H1 (cell line): ENCODE measurements around the gene KDELR1. TPM values are rescaled to one million over a fixed set of nuclear protein-coding genes. Genes with fewer than 3 reads are reported as not detected.
A peak's percentile ranks its signal among the peaks of the same experiment; 100 is the strongest.

Source experiments
- CREB1 ChIP-seq: IDR thresholded peaks from 2 replicates; pipeline ENCODE4 v1.6.1; 2012; ENCODE audit warnings: inconsistent platforms
- CTCF ChIP-seq, 3 experiments: IDR thresholded peaks; 1 replicate in 2 of 3; 2 replicates in 1 of 3; pipeline versions ENCODE4 v1.5.1 to v1.6.1; 2011; ENCODE audit warnings: low read length in 3 of 3, mild to moderate bottlenecking in 3 of 3, inconsistent platforms in 2 of 3, low read depth in 1 of 3, moderate library complexity in 1 of 3; ENCODE audit not compliant: insufficient read depth in 1 of 3; ENCODE audit errors: control extremely low read depth in 1 of 3
- E2F6 ChIP-seq: IDR thresholded peaks from 2 replicates; pipeline ENCODE4 v1.6.1; 2012; ENCODE audit warnings: inconsistent platforms
- EZH2 ChIP-seq: fragments of 200-600 bp; sonication (generic); IDR thresholded peaks from 2 replicates; pipeline ENCODE4 v1.7.1; 2012; ENCODE audit warnings: low read depth, mild to moderate bottlenecking, moderate library complexity, low read length, inconsistent platforms; ENCODE audit not compliant: severe bottlenecking
- GABPA ChIP-seq: IDR thresholded peaks from 2 replicates; pipeline ENCODE4 v1.6.1; 2011; ENCODE audit warnings: mild to moderate bottlenecking, low read length, moderate library complexity, borderline replicate concordance; ENCODE audit not compliant: insufficient read depth
- KDM4A ChIP-seq: IDR thresholded peaks from one replicate; pipeline ENCODE4 v1.7.1; 2012; ENCODE audit warnings: low read depth, mild to moderate bottlenecking, moderate library complexity, low read length, inconsistent platforms; ENCODE audit not compliant: severe bottlenecking
- MAFK ChIP-seq: IDR thresholded peaks from 2 replicates; pipeline ENCODE4 v1.6.1; 2012; ENCODE audit warnings: low read depth, mild to moderate bottlenecking, improper control_type of control experiment, low read length
- MAX ChIP-seq: IDR thresholded peaks from 2 replicates; pipeline ENCODE4 v1.6.1; 2012; ENCODE audit warnings: inconsistent platforms
- NANOG ChIP-seq: IDR thresholded peaks from 2 replicates; pipeline ENCODE4 v1.6.1; 2011; ENCODE audit warnings: low read length, low read depth, mild to moderate bottlenecking, inconsistent platforms; ENCODE audit not compliant: insufficient read depth, poor library complexity, severe bottlenecking
- NRF1 ChIP-seq: IDR thresholded peaks from 2 replicates; pipeline ENCODE4 v1.6.1; 2011; ENCODE audit warnings: mild to moderate bottlenecking, low read depth, low read length, improper control_type of control experiment
- RBBP5 ChIP-seq: IDR thresholded peaks from 2 replicates; pipeline ENCODE4 v1.7.1; 2012; ENCODE audit warnings: low read depth, mild to moderate bottlenecking, inconsistent platforms, low read length, moderate library complexity, borderline replicate concordance
- SIRT6 ChIP-seq: IDR thresholded peaks from one replicate; pipeline ENCODE4 v1.7.1; 2012; ENCODE audit warnings: low read length, inconsistent platforms
- SIX5 ChIP-seq: IDR thresholded peaks from 2 replicates; pipeline ENCODE4 v1.6.1; 2011; ENCODE audit warnings: mild to moderate bottlenecking, low read depth, low read length
- TBP ChIP-seq: IDR thresholded peaks from 2 replicates; pipeline ENCODE4 v1.6.1; 2011; ENCODE audit warnings: low read depth, low read length, improper control_type of control experiment
- TCF12 ChIP-seq: IDR thresholded peaks from 2 replicates; pipeline ENCODE4 v1.6.1; 2011; ENCODE audit warnings: low read depth, mild to moderate bottlenecking, low read length
- USF2 ChIP-seq: IDR thresholded peaks from 2 replicates; pipeline ENCODE4 v1.6.1; 2011; ENCODE audit warnings: low read length, improper control_type of control experiment
- polyA plus RNA-seq, 7 experiments: library from polyadenylated mRNA; depleted of rRNA in 3 of 7; stranded (reverse) in 5 of 7; unstranded in 2 of 7; fragments of >200 nt in 5 of 7; fragments of 200-250 nt in 2 of 7; gene quantifications; 1 replicate in 5 of 7; 2 replicates in 1 of 7; 4 replicates in 1 of 7; pipeline versions ENCODE4 v1.2.1 to v1.2.3, GENCODE V29; 2011 to 2013; ENCODE audit warnings: missing spikeins in 2 of 7, mixed read lengths in 2 of 7
- total RNA-seq: library from RNA; stranded (reverse); fragmentation: NEBNext Ultra II Directional; extraction: Animal tissue kit (Norgen Biotek cat#: 25700); gene quantifications from 2 replicates; pipeline ENCODE4 v1.2.1, GENCODE V29; 2021

KDELR1 gene
- total and polyA plus RNA-seq, 2 of the 8 experiments (the other 6 are each of a cell fraction or from before 2014, with no cell fraction given) = 225 to 231 TPM

GRCh38 chr19:48333467-48334384, 57.6 kb downstream of the KDELR1 start (continued):
- TF ChIP-seq RBBP5 (0 out of 2 replicates have a peak, but pooled peaks have one; percentile 51), TCF12 (no peak), KDM4A (peak; percentile 76), EZH2 (no peak), MAX (peak; percentile 93), NRF1 (peak; percentile 46), SIRT6 (no peak), CTCF (IDR thresholded peaks at IDR 0.05; ENCODE audit: control extremely low read depth in 1 of 3, insufficient read depth in 1 of 3, low read depth in 1 of 3, low read length in 3 of 3) (peak; percentile 91 to 98 (median 93)), CREB1 (peak; percentile 38; the same call in 1 of the 2 replicates), E2F6 (peak; percentile 70), TBP (no peak), GABPA (peak; percentile 38; the same call in 1 of the 2 replicates), NANOG (no peak), USF2 (no peak), SIX5 (no peak), MAFK (no peak)
